ENCODE data around the gene ENTREP3. TPM values are rescaled to one million over a fixed set of nuclear protein-coding genes. Genes with fewer than 3 reads are reported as not detected.
"Not testable (repeated sequence)": the region's sequence is repeated elsewhere in the genome, so short reads cannot be mapped to it uniquely, and the experiment has no call there.

The ENTREP3 gene
- total RNA-seq, 2 donors from 2014 or later = 21.3 to 25.3 TPM

- intact Hi-C loops (cut with DNase I) = not testable (repeated sequence)
- peak; percentile 83 for DNase-seq (ENCODE audit: low spot score)
Measured at GRCh38 chr1:155232001-155232978, 23.0 kb downstream of the ENTREP3 start.

- intact Hi-C loops (cut with DNase I); DNase-seq (ENCODE audit: low spot score): not testable (repeated sequence)
Measured at GRCh38 chr1:155231302-155231701, 24.0 kb downstream of the ENTREP3 start.

GRCh38 chr1:155228096-155228427 lies 27.2 kb downstream of the ENTREP3 start:
- no peak for DNase-seq (ENCODE audit: low spot score)
- intact Hi-C loops (cut with DNase I) = loop anchor here in 1 of 2 donors (10.0 kb wide), 1 partner anchor 53 kb away; the partner anchor contains the start of genes KRTCAP2 and TRIM46

GRCh38 chr1:155227261-155228095 lies 27.8 kb downstream of the ENTREP3 start:
- intact Hi-C loops (cut with DNase I) = loop anchor here (2.0 to 10.0 kb wide), 3 partner anchors 21 to 53 kb away; partner anchors contain the start of genes KRTCAP2 (in 1 of the 2), THBS3 (in 1 of the 2) and TRIM46 (in 1 of the 2)
- peak; percentile 99 for DNase-seq (ENCODE audit: low spot score)

- DNase-seq (ENCODE audit: low spot score) = peak; percentile 87
- intact Hi-C loops (cut with DNase I) = loop anchor here (2.0 to 10.0 kb wide), 3 partner anchors 20 to 52 kb away; partner anchors contain the start of genes KRTCAP2 (in 1 of the 2), THBS3 (in 1 of the 2) and TRIM46 (in 1 of the 2)
Measured at GRCh38 chr1:155226910-155227260, 28.4 kb downstream of the ENTREP3 start.

GRCh38 chr1:155226188-155226909 lies 28.9 kb downstream of the ENTREP3 start:
- intact Hi-C loops (cut with DNase I) = loop anchor here (2.0 to 10.0 kb wide), 3 partner anchors 20 to 52 kb away; partner anchors contain the start of genes KRTCAP2 (in 1 of the 2), THBS3 (in 1 of the 2) and TRIM46 (in 1 of the 2)

GRCh38 chr1:155225404-155225759 lies 29.9 kb downstream of the ENTREP3 start:
- not testable (repeated sequence) for DNase-seq (ENCODE audit: low spot score)
- intact Hi-C loops (cut with DNase I) = loop anchor here in 1 of 2 donors (10.0 kb wide), 1 partner anchor 51 kb away; the partner anchor contains the start of genes KRTCAP2 and TRIM46

More at GRCh38 chr1:155226188-155226909, 28.9 kb downstream of the ENTREP3 start:
- DNase-seq (ENCODE audit: low spot score) = peak; percentile 94

- DNase-seq (ENCODE audit: low spot score) = no peak
- intact Hi-C loops (cut with DNase I) = loop anchor here in 1 of 2 donors (10.0 kb wide), 1 partner anchor 48 kb away; the partner anchor contains the start of genes KRTCAP2 and TRIM46
Measured at GRCh38 chr1:155223047-155223446, 32.2 kb downstream of the ENTREP3 start.

- intact Hi-C loops (cut with DNase I) = loop anchor here in 1 of 2 donors (10.0 kb wide), 1 partner anchor 46 kb away; the partner anchor contains the start of genes KRTCAP2 and TRIM46
Measured at GRCh38 chr1:155220211-155220965, 34.9 kb downstream of the ENTREP3 start.

GRCh38 chr1:155219592-155220031 lies 35.7 kb downstream of the ENTREP3 start:
- intact Hi-C loops (cut with DNase I) = loop anchor here in 1 of 2 donors (10.0 kb wide), 1 partner anchor 45 kb away; the partner anchor contains the start of genes KRTCAP2 and TRIM46
- no peak for DNase-seq (ENCODE audit: low spot score)

More at GRCh38 chr1:155220211-155220965, 34.9 kb downstream of the ENTREP3 start:
- not testable (repeated sequence) for DNase-seq (ENCODE audit: low spot score)

- intact Hi-C loops (cut with DNase I) = no loop called here
- DNase-seq (ENCODE audit: low spot score) = no peak
Measured at GRCh38 chr1:155218854-155219591, 36.3 kb downstream of the ENTREP3 start.

- DNase-seq (ENCODE audit: low spot score); intact Hi-C loops (cut with DNase I): not testable (repeated sequence)
Measured at GRCh38 chr1:155214702-155215101, 40.6 kb downstream of the ENTREP3 start.

GRCh38 chr1:155212051-155212440 lies 43.2 kb downstream of the ENTREP3 start:
- intact Hi-C loops (cut with DNase I); DNase-seq (ENCODE audit: low spot score): not testable (repeated sequence)

GRCh38 chr1:155211381-155212050 lies 43.8 kb downstream of the ENTREP3 start:
- peak; percentile 92 for DNase-seq (ENCODE audit: low spot score)
- intact Hi-C loops (cut with DNase I) = not testable (repeated sequence)

GRCh38 chr1:155210314-155211104 lies 44.8 kb downstream of the ENTREP3 start:
- no peak for DNase-seq (ENCODE audit: low spot score)
- intact Hi-C loops (cut with DNase I) = no loop called here

- intact Hi-C loops (cut with DNase I) = no loop called here
Measured at GRCh38 chr1:155209312-155209721, 46.0 kb downstream of the ENTREP3 start.

More at GRCh38 chr1:155209312-155209721, 46.0 kb downstream of the ENTREP3 start:
- no peak for DNase-seq (ENCODE audit: low spot score)

Data from posterior vena cava (tissue), 2 donors.